ENCODE results near the gene HDX.
"Not testable (repeated sequence)": the region's sequence is repeated elsewhere in the genome, so short reads cannot be mapped to it uniquely, and the experiment has no call there.

The HDX gene

GRCh38 chrX:84501798-84502628 lies at the start of gene HDX:
TSS of gene HDX (minus strand) at chrX:84502453. CDS start at chrX:84475397, 27,056 bp downstream.
- peak within 1 kb of the TSS; percentile 79 for H3K27ac ChIP-seq
- TF ChIP-seq CTCF (conservative IDR thresholded peaks at IDR 0.05): no peak

- not testable (repeated sequence) for H3K27ac ChIP-seq
Measured at GRCh38 chrX:84541315-84541714, 39.1 kb upstream of the HDX start.

GRCh38 chrX:84537627-84538026 lies 35.4 kb upstream of the HDX start:
- H3K27ac ChIP-seq: not testable (repeated sequence)

GRCh38 chrX:84488426-84488825 lies 13.8 kb downstream of the HDX start:
- no peak for TF ChIP-seq CTCF (conservative IDR thresholded peaks at IDR 0.05)
- H3K27ac ChIP-seq: no peak overlapping the region

- TF ChIP-seq CTCF (conservative IDR thresholded peaks at IDR 0.05): no peak
- H3K27ac ChIP-seq: no peak overlapping the region
Measured at GRCh38 chrX:84487365-84488353, 14.6 kb downstream of the HDX start.

GRCh38 chrX:84479086-84479485 lies 23.2 kb downstream of the HDX start:
- no peak for TF ChIP-seq CTCF (conservative IDR thresholded peaks at IDR 0.05)
- no peak overlapping the region for H3K27ac ChIP-seq

- TF ChIP-seq CTCF (conservative IDR thresholded peaks at IDR 0.05): no peak
- no peak overlapping the region for H3K27ac ChIP-seq
Measured at GRCh38 chrX:84477114-84477513, 25.1 kb downstream of the HDX start.

GRCh38 chrX:84475596-84475995 lies 26.7 kb downstream of the HDX start:
- no peak for TF ChIP-seq CTCF (conservative IDR thresholded peaks at IDR 0.05)
- H3K27ac ChIP-seq: no peak overlapping the region
